Upper lobe of right lung (tissue), 1 donor: ENCODE results near the gene KLHL28. TPM values are rescaled to one million over a fixed set of nuclear protein-coding genes. Genes with fewer than 3 reads are reported as not detected.

Experiments
- ATAC-seq: fragments of 200-7000 bp; cut with Tn5 transposase; one replicate; pipeline ENCODE4 v1.9.1; 2020; ENCODE audit warnings: mild to moderate bottlenecking, moderate library complexity
- DNase-seq: peaks from one replicate; pipeline ENCODE4 v3.0.0-alpha.2; 2020
- H3K27ac ChIP-seq: fragments of 200-600 bp; one replicate; pipeline ENCODE4 v1.8.0; 2022
- H3K27me3 ChIP-seq: fragments of 200-600 bp; one replicate; pipeline ENCODE4 v1.8.0; 2022; ENCODE audit warnings: mild to moderate bottlenecking
- H3K36me3 ChIP-seq: fragments of 200-600 bp; one replicate; pipeline ENCODE4 v1.8.0; 2022
- H3K4me1 ChIP-seq: fragments of 200-600 bp; one replicate; pipeline ENCODE4 v1.8.0; 2022
- H3K4me3 ChIP-seq: fragments of 200-600 bp; one replicate; pipeline ENCODE4 v1.8.0; 2022; ENCODE audit warnings: mild to moderate bottlenecking
- H3K9me3 ChIP-seq: fragments of 200-600 bp; one replicate; pipeline ENCODE4 v1.8.0; 2022
- CTCF ChIP-seq: fragments of 200-600 bp; IDR thresholded peaks from one replicate; pipeline ENCODE4 v1.8.0; 2022; ENCODE audit warnings: antibody characterized with exemption
- intact Hi-C: fragments of 100-400 bp; cut with DNase I; formaldehyde crosslinking; loops from one replicate; pipeline ENCODE4 v1.11.0; 2022
- total RNA-seq: library from RNA; stranded (reverse); fragmentation: NEBNext Ultra II Directional; extraction: Animal tissue kit (Norgen Biotek cat#: 25700); gene quantifications from one replicate; pipeline ENCODE4 v1.2.1, GENCODE V29; 2021
- donor health status: DM: no; HTN: yes; CAD: no; lungs with severe emphysema.

The KLHL28 gene
- total RNA-seq, 1 donor from 2014 or later: 12.4 TPM

- no peak for TF ChIP-seq CTCF
- Histone ChIP-seq H3K4me1 (no peaks in the 10 kb centered on the region), H3K36me3 (no peaks in the 10 kb centered on the region), H3K9me3 (no peaks in the 10 kb centered on the region), H3K4me3 (peak overlapping the region; percentile 51), H3K27me3 (peaks cover 11% of the 10 kb centered on the region), H3K27ac (no peak overlapping the region)
- intact Hi-C loops: no loop called here
- ATAC-seq (peak; percentile 67), DNase-seq (no peak)
Observed at GRCh38 chr14:44912041-44912869, 49.5 kb downstream of the KLHL28 start.

GRCh38 chr14:44910821-44911220, 50.9 kb downstream of the KLHL28 start:
- H3K4me1 ChIP-seq: no peaks in the 10 kb centered on the region
- intact Hi-C loops: no loop called here

GRCh38 chr14:44901696-44902095, 60.1 kb downstream of the KLHL28 start:
- Histone ChIP-seq H3K27ac (no peak overlapping the region), H3K4me3 (no peak overlapping the region), H3K4me1 (no peaks in the 10 kb centered on the region), H3K27me3 (no peaks in the 10 kb centered on the region), H3K9me3 (no peaks in the 10 kb centered on the region), H3K36me3 (peaks cover 29% of the 10 kb centered on the region)
- DNase-seq (no peak), ATAC-seq (no peak)
- no peak for TF ChIP-seq CTCF
- intact Hi-C loops: no loop called here

More at GRCh38 chr14:44910821-44911220, 50.9 kb downstream of the KLHL28 start:
- ATAC-seq (no peak), DNase-seq (no peak)
- TF ChIP-seq CTCF: no peak
- Histone ChIP-seq H3K4me3 (no peak overlapping the region), H3K36me3 (peaks cover 9% of the 10 kb centered on the region), H3K27ac (no peak overlapping the region), H3K27me3 (peaks cover 11% of the 10 kb centered on the region), H3K9me3 (no peaks in the 10 kb centered on the region)

GRCh38 chr14:44898551-44898950, 63.2 kb downstream of the KLHL28 start:
- no peak for ATAC-seq
- Histone ChIP-seq H3K27ac (no peak overlapping the region), H3K4me3 (peak overlapping the region; percentile 80)

GRCh38 chr14:44897845-44898151, 63.9 kb downstream of the KLHL28 start:
- Histone ChIP-seq H3K27me3 (no peaks in the 10 kb centered on the region), H3K9me3 (no peaks in the 10 kb centered on the region), H3K36me3 (no peaks in the 10 kb centered on the region), H3K4me3 (peak overlapping the region; percentile 80), H3K4me1 (no peaks in the 10 kb centered on the region), H3K27ac (peak overlapping the region; percentile 97)
- no peak for ATAC-seq
- no peak for DNase-seq
- no peak for TF ChIP-seq CTCF
- intact Hi-C loops: no loop called here

More at GRCh38 chr14:44898551-44898950, 63.2 kb downstream of the KLHL28 start:
- Histone ChIP-seq H3K4me1 (no peaks in the 10 kb centered on the region), H3K9me3 (no peaks in the 10 kb centered on the region), H3K36me3 (no peaks in the 10 kb centered on the region), H3K27me3 (no peaks in the 10 kb centered on the region)
- no peak for DNase-seq
- TF ChIP-seq CTCF: no peak
- intact Hi-C loops: no loop called here
